Right renal cortex interstitium (tissue), 3 donors: ENCODE results near the gene MAP1LC3B2. TPM values are rescaled to one million over a fixed set of nuclear protein-coding genes. Genes with fewer than 3 reads are reported as not detected.

ENCODE experiments used
- DNase-seq, 3 donors: peaks; one replicate each; pipeline ENCODE4 v3.0.0-alpha.2; 2013; ENCODE audit warnings: low read depth in 3 of 3, low spot score in 2 of 3
- polyA plus RNA-seq, 3 donors: library from polyadenylated mRNA; unstranded; fragments of 120-200 nt; gene quantifications; one replicate each; pipeline ENCODE4 v1.2.1, GENCODE V29; 2013; ENCODE audit not compliant: insufficient read length in 3 of 3

MAP1LC3B2 gene
- polyA plus RNA-seq, 3 donors: 4.7 to 7.9 (median 5.1) TPM

- no peak for DNase-seq
Measured at GRCh38 chr12:116591855-116592637, 32.9 kb downstream of the MAP1LC3B2 start.

GRCh38 chr12:116592731-116593130, 33.5 kb downstream of the MAP1LC3B2 start:
- no peak for DNase-seq

- no peak for DNase-seq
Measured at GRCh38 chr12:116594325-116595038, 35.3 kb downstream of the MAP1LC3B2 start.

- DNase-seq: no peak
Measured at GRCh38 chr12:116595186-116595585, 36.0 kb downstream of the MAP1LC3B2 start.

- DNase-seq: no peak
Measured at GRCh38 chr12:116595672-116596071, 36.5 kb downstream of the MAP1LC3B2 start.

- DNase-seq: no peak
Measured at GRCh38 chr12:116597886-116598285, 38.7 kb downstream of the MAP1LC3B2 start.

GRCh38 chr12:116598311-116599284, 39.4 kb downstream of the MAP1LC3B2 start:
- no peak for DNase-seq

- DNase-seq: peak in 1 of 3 donors; percentile 53
Measured at GRCh38 chr12:116599285-116600136, 40.3 kb downstream of the MAP1LC3B2 start.

- DNase-seq: no peak
Measured at GRCh38 chr12:116600959-116601918, 42.1 kb downstream of the MAP1LC3B2 start.

GRCh38 chr12:116601933-116602810, 43.0 kb downstream of the MAP1LC3B2 start:
- no peak for DNase-seq

- DNase-seq: no peak
Measured at GRCh38 chr12:116603546-116604177, 44.5 kb downstream of the MAP1LC3B2 start.

GRCh38 chr12:116604178-116604895, 45.2 kb downstream of the MAP1LC3B2 start:
- DNase-seq: no peak

- no peak for DNase-seq
Measured at GRCh38 chr12:116604951-116605641, 45.9 kb downstream of the MAP1LC3B2 start.

GRCh38 chr12:116606397-116606796, 47.2 kb downstream of the MAP1LC3B2 start:
- no peak for DNase-seq

GRCh38 chr12:116607039-116607438, 47.9 kb downstream of the MAP1LC3B2 start:
- no peak for DNase-seq
